Astrocyte of the spinal cord (primary cell): Measurements from ENCODE around the gene DUSP23.

ENCODE experiments used
- DNase-seq: peaks from one replicate; pipeline ENCODE4 v3.0.0; 2011; ENCODE audit warnings: low read depth, low spot score
- H3K4me3 ChIP-seq: 2 replicates; pipeline ENCODE4 v1.5.1; 2011; ENCODE audit warnings: low read depth, mild to moderate bottlenecking, low read length, moderate library complexity
- CTCF ChIP-seq: IDR thresholded peaks from 2 replicates; pipeline ENCODE4 v1.5.1; 2012; ENCODE audit warnings: low read depth, mild to moderate bottlenecking, low read length, inconsistent platforms
- in situ Hi-C: cut with HindIII; loops from 2 replicates; pipeline ENCODE4 v1.10.0; 2017; ENCODE audit warnings: low sequenced_read_pairs

The DUSP23 gene

GRCh38 chr1:159750621-159751020 lies 30.1 kb upstream of the DUSP23 start:
- no peak overlapping the region for H3K4me3 ChIP-seq
- no peak for TF ChIP-seq CTCF
- in situ Hi-C loops = no loop called here
- no peak for DNase-seq

GRCh38 chr1:159751031-159751430 lies 29.7 kb upstream of the DUSP23 start:
- DNase-seq = no peak
- in situ Hi-C loops = no loop called here
- no peak overlapping the region for H3K4me3 ChIP-seq
- no peak for TF ChIP-seq CTCF

GRCh38 chr1:159752135-159752580 lies 28.6 kb upstream of the DUSP23 start:
- TF ChIP-seq CTCF = no peak
- peak; percentile 24 for DNase-seq
- H3K4me3 ChIP-seq = no peak overlapping the region
- in situ Hi-C loops = no loop called here

- TF ChIP-seq CTCF = no peak
- in situ Hi-C loops = no loop called here
- no peak overlapping the region for H3K4me3 ChIP-seq
- no peak for DNase-seq
These were observed 27.4 kb upstream of the DUSP23 start for GRCh38 chr1:159753386-159753785.

- H3K4me3 ChIP-seq = no peak overlapping the region
These were observed 25.2 kb upstream of the DUSP23 start for GRCh38 chr1:159755451-159756007.

GRCh38 chr1:159756397-159756796 lies 24.4 kb upstream of the DUSP23 start:
- no peak for DNase-seq
- TF ChIP-seq CTCF = no peak

More at GRCh38 chr1:159755451-159756007, 25.2 kb upstream of the DUSP23 start:
- in situ Hi-C loops = no loop called here
- no peak for TF ChIP-seq CTCF
- no peak for DNase-seq

More at GRCh38 chr1:159756397-159756796, 24.4 kb upstream of the DUSP23 start:
- H3K4me3 ChIP-seq = no peak overlapping the region
- in situ Hi-C loops = no loop called here
